GM10266 (cell line): Measurements from ENCODE around the gene KIF1B.
"Not testable (repeated sequence)": the region's sequence is repeated elsewhere in the genome, so short reads cannot be mapped to it uniquely, and the experiment has no call there.

Source experiments
- DNase-seq: peaks from one replicate; pipeline ENCODE4 v3.0.0; 2012; ENCODE audit errors: extremely low spot score
- CTCF ChIP-seq: IDR thresholded peaks from 2 replicates; pipeline ENCODE4 v1.5.1; 2012; ENCODE audit warnings: mild to moderate bottlenecking, low read depth; ENCODE audit not compliant: control insufficient read depth, insufficient read depth; ENCODE audit errors: missing control alignments

KIF1B gene

DNA sequence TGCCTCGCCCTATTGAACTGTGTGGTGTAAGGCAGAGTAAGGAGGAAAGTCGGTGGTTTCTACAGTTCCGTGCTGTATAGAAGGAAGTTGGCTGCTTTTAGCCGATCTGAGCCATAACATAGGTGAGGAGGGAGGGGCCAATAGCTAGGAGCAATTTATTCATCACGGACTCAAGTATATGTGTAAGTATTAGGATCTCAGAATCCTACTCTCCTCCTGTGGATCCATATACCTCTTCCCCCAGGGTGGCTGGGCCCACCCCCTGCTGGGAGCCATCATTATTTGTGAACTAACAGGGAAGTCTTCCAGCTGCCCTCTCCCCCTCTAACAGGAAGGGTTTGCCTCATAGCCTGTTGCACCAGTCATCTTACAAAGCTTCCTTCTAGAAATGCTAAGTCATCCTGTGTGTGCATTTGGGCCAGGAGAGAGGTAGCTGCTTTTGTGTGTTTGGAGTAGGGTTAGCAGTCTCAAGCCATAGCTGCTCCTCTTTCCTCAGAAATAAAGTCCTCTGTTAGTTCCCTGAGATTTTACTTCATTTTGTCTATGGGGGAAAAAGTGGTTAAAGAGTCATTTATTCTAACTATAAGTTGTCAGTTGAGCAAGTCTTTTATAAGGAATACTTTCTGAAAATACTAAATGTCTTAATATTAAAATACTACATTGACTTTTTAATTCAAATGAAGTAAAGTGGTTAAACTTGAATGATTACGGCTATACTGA is 205.0 kb downstream of the KIF1B start:
- DNase-seq, result no peak

DNA sequence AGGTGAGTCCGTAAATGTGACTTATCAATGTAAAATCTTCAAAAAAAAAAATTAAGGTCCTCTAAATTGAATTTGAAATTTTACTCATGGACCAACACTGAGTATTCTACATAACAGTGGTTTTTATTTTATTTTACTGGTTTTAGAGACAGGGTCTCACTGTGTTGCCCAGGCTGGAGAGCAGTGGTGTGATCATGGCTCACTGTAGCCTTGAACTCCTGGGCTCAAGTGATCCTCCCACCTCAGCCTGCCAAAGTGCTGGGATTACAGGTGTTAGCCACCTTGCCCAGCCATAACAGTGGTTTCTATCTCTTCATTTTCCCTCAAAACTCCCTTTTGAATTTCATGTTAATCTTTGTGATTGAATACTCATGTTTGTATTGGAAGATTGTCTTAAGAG is 205.6 kb downstream of the KIF1B start:
- DNase-seq, result not testable (repeated sequence)

More for the DNA sequence above, 205.0 kb downstream of the KIF1B start:
- TF ChIP-seq CTCF, result no peak

DNA sequence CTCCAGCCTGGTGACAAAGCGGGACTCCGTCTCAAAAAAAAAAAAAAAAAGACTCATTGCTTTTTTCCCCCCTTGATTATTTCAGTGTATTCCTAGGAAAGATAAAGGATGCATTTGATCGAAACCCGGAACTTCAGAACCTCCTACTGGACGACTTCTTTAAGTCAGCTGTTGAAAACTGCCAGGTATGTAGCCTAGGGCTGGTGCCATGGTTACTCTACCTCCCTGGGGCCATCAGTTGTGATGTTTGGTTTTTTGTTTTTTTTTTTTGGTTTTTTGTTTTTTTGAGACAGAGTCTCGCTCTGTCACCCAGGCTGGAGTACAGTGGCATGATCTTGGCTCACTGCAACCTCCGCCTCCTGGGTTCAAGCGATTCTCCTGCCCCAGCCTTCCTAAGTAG is 208.4 kb downstream of the KIF1B start:
- DNase-seq, result not testable (repeated sequence)

DNA sequence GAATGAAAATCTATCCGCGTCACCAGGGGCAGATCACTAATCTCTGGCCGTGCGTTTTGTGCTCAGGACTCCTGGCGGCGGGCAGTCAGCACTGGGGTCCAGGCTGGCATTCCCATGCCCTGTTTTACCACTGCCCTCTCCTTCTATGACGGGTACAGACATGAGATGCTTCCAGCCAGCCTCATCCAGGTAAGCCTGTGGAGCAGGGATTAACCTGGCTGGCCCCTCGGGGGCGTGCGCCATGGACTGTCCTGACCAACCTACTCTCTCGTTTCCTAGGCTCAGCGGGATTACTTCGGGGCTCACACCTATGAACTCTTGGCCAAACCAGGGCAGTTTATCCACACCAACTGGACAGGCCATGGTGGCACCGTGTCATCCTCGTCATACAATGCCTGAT is 209.0 kb downstream of the KIF1B start:
- TF ChIP-seq CTCF, result no peak
- no peak for DNase-seq

DNA sequence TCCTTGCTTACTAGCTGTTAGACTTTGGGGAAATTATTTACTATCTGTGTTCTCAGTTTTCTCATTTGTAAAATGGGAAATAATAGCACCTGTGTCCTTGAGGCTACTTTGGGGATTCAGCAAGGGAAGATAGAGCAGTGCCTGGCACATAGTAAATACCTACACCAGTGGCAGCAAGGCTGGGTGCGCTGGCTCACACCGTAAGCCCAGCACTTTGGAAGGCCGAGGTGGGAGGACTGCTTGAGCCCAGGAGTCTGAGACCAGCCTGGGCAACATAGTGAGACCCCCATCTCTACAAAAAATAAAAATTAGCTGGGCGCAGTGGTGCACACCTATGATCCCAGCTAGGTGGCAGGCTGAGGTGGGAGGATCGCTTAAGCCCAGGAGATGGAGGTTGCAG is 211.3 kb downstream of the KIF1B start:
- TF ChIP-seq CTCF, result no peak

DNA sequence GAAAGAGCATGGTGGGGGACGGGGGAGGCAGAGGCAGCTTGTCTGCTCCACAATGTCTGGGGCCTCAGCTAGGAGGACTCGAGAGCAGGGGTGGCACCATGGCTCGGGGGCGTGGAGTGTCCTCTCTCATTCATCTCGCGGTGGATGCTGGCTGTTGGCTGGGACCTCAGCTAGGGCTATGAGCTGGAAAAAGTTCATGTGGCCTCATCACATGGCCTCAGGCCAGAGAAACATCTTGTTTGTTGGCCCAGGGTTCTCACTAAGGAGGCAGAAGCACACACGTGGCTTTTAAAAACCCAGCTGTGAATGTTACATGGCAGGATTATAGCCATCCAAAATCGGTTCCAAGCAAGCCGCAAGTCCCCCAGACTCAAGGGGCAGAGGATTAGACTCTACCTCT is 213.7 kb downstream of the KIF1B start:
- no peak for DNase-seq
- TF ChIP-seq CTCF, result no peak

More for the DNA sequence above, 211.3 kb downstream of the KIF1B start:
- no peak for DNase-seq

- DNase-seq, result no peak
- no peak for TF ChIP-seq CTCF
Observed at GRCh38 chr1:10424651-10425050, 214.3 kb downstream of the KIF1B start.

- DNase-seq, result not testable (repeated sequence)
Observed at GRCh38 chr1:10425826-10426534, 215.6 kb downstream of the KIF1B start.

- not testable (repeated sequence) for DNase-seq
Observed at GRCh38 chr1:10426535-10426848, 216.1 kb downstream of the KIF1B start.
